HG03064 (cell line): ENCODE data around the gene SYNDIG1.

Source experiments
- ATAC-seq: cut with Tn5 transposase; IDR thresholded peaks from one replicate; pipeline ENCODE4 v1.9.1; 2021; ENCODE audit warnings: low read depth; ENCODE audit not compliant: unreplicated experiment

SYNDIG1 gene

GRCh38 chr20:24682496-24682985 lies 213.1 kb downstream of the SYNDIG1 start:
- no peak for ATAC-seq

DNA sequence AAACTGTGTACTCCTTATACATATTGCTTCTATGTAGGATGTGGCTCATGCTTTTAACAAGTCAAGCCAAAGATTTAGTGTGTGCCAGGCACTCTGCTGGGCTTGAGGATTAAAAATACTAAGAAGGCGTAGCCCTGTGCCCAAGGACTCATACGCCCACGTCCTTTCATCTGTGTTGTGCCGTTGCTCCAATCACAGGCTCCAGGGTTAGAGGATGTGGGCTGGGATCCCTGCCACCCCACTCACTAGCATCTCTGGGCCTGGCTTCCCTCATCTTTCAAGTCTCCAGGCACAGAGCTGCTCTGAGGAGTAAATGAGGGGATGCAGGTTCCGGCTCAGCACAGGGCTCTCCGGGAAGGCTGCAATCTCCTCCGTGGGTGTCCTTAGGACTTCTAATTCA lies 214.2 kb downstream of the SYNDIG1 start:
- ATAC-seq = no peak

DNA sequence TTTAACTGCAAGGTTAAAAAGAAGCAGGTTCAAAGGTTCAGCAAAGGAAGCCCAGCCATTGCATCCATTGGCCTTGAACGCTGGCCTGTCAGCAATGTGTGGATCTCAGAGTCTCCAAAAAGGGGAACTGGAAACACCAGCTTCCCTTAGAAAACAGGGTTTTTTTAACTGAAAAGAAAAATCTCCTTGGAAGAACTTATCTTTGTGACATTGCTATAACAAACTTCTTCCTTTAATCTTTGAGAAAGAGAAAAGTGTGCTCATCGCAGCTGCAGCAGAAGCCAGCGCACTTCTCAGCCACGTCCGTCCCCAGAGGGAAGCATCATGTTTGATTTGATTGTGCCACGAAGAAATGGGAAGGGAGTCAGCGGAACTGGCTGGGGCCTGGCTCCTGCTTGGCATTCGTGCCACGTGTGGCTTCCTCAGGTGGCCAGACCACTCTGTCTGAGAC lies 215.0 kb downstream of the SYNDIG1 start:
- no peak for ATAC-seq

DNA sequence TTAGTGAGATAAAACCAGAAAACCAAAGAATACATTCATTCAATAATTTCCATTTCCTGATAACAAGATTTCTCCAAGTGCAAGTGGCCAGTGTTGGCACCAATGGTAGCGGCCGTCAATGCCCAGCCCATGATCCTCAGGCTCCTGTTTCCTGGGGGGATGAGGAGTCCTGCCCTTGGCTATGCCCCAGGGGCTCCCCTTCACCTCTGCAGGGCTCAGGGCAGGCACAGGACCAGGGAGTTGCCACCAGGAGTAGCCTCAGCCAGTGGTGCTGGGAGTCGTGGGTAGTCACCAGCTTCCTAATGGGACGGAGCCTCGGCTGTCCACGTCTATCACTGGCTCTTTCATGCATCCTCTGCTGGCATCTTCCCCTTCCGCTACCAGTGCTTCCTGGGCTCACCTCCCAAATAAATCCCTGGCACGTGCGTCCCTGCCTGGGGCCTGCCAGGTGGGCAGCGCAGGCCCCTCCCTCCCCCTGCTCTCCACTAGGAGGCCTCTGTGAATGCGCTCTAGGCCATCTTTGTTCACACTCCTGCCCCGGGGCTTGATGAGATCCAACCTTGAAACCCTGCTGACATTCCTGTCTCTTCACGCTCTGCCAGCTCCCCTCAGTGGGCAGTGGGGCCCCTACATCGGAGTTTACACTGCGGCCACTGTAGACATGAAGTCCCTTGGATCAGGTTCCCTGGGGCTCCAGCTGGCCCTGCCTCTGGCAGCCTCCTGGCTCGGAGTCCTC lies 215.7 kb downstream of the SYNDIG1 start:
- no peak for ATAC-seq

DNA sequence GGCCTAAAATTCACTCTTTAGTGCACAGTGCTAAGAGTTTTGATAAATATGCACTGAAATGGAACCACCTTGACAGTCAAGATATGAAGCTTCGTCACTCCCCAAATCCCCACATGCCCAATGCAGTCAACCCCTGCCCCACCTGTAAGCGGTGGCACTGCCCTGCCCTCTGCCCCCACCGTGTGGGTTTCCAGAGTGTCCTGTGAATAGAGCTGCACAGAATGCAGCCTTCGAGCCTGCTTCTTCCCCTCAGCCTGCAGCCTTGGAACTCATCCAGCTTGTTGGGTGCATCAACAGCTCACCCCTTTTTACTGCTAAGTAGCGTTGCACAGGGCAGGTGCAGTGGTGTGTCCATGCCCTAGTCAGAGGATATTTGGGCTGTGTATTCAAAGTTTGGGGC lies 216.3 kb downstream of the SYNDIG1 start:
- ATAC-seq = no peak

- ATAC-seq = no peak
Observed at GRCh38 chr20:24686156-24686555, 216.7 kb downstream of the SYNDIG1 start.

- no peak for ATAC-seq
Observed at GRCh38 chr20:24690408-24690807, 221.0 kb downstream of the SYNDIG1 start.

GRCh38 chr20:24691901-24692351 lies 222.5 kb downstream of the SYNDIG1 start:
- ATAC-seq = no peak

- no peak for ATAC-seq
Observed at GRCh38 chr20:24692446-24693200, 223.2 kb downstream of the SYNDIG1 start.

- ATAC-seq = no peak
Observed at GRCh38 chr20:24693466-24694156, 224.2 kb downstream of the SYNDIG1 start.

- no peak for ATAC-seq
Observed at GRCh38 chr20:24694157-24694726, 224.8 kb downstream of the SYNDIG1 start.

GRCh38 chr20:24694727-24695528 lies 225.5 kb downstream of the SYNDIG1 start:
- ATAC-seq = no peak

DNA sequence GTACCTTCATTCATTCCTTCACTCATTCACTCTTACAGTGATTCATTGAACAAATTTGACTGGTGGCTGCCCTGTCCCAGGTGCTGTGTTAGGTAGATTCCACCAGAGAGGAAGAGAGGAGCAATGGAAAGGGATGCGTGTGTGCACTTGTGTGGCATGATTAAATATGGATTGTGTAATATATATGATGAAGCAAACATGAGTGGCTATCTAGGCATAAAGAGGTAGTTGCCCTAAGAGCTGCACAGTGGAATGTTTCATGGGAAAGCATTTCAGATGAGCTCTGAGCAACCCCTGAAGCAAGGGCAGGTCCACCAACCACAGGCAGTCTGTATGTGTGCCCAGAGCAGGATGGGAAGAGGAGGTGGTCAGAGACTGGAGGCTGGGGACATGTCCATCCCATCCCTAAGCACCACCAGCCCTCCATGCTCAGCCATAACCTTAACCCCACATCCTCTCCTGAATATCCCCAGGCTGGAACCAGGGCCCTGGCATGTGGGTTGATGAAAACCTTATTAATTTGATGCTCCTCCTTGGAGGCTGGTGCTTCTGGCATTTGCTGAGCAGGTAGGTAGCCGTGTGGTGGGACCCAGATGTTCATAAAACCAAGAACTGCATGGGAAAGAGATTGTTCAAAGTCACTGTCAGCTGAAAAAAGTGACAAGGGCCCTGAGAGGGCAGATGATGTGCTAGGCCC lies 226.2 kb downstream of the SYNDIG1 start:
- ATAC-seq = no peak

DNA sequence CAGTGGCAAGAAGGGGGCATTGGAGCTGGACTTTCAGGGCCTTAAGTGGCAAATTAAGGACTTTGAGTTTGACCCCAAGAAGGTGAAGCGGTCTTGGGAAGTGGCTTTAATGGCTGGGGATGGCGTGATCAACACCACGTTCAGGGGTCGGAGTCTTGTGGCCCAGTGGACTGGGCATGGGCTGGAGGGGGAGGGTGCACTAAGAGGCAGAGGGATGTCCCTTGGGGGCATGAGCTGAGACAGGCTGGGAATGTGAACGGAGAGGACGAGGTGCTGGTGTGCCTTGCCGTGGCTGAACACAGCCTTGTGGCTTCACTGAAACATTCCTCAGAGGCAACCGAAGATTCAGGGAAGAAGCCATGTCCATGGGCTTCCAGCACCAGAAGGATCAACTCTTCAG lies 227.0 kb downstream of the SYNDIG1 start:
- no peak for ATAC-seq

- no peak for ATAC-seq
Observed at GRCh38 chr20:24697411-24697810, 228.0 kb downstream of the SYNDIG1 start.

GRCh38 chr20:24698189-24698588 lies 228.8 kb downstream of the SYNDIG1 start:
- ATAC-seq = no peak

DNA sequence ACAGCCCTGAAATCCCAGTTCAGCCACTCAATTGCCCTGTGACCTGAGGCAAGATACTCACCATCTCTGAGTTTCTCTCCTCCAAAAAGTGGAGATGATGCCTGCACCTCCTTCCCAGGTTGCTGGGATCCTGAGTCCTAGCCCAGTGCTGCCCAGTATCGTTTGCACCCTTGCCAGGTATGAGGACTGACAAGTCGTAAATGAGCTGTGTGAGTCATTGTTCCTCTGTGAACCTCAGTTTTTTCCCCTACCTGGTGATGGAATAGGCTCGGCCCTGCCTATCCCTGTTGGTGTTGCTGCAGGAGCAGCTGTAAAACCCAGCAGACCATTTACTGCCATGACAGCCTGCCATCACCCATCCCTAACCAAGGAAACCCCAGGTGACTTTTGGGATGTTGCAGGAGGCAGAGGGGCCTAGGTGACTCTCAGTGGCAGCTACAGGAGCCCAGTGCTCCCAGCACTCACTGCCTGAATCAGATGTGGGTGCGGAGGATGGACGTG lies 229.3 kb downstream of the SYNDIG1 start:
- no peak for ATAC-seq

- no peak for ATAC-seq
Observed at GRCh38 chr20:24699321-24700165, 230.1 kb downstream of the SYNDIG1 start.
